Measurements from ENCODE around the gene NECTIN2. TPM values are rescaled to one million over a fixed set of nuclear protein-coding genes. Genes with fewer than 3 reads are reported as not detected.
"Not testable (repeated sequence)": the region's sequence is repeated elsewhere in the genome, so short reads cannot be mapped to it uniquely, and the experiment has no call there.

The NECTIN2 gene
- total and polyA plus RNA-seq, 8 donors, result 66.9 to 145 (median 81.7) TPM

DNA sequence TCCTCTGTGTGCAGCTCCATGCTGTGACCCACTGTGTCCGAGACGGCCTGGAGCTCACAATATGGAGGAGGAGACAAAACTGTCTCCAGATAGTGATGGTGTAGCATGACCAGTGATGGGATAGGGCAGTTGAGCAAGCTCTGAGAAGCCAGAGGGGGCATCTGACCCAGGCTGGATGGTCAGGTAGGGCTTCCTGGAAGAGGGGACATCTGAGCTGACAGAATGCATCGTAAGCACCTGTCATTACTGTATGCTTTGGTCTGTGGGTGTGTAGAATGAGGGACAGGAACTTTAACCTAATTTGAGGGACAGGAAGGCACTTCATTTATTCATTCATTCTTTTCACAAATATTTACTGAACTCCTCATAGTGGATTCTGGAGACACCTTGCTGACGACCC lies 38.5 kb downstream of the NECTIN2 start:
- intact Hi-C loops (cut with DNase I), result no loop called here
- H3K9me3 ChIP-seq, result no peaks in the 10 kb centered on the region
- TF ChIP-seq, protein P1, sequence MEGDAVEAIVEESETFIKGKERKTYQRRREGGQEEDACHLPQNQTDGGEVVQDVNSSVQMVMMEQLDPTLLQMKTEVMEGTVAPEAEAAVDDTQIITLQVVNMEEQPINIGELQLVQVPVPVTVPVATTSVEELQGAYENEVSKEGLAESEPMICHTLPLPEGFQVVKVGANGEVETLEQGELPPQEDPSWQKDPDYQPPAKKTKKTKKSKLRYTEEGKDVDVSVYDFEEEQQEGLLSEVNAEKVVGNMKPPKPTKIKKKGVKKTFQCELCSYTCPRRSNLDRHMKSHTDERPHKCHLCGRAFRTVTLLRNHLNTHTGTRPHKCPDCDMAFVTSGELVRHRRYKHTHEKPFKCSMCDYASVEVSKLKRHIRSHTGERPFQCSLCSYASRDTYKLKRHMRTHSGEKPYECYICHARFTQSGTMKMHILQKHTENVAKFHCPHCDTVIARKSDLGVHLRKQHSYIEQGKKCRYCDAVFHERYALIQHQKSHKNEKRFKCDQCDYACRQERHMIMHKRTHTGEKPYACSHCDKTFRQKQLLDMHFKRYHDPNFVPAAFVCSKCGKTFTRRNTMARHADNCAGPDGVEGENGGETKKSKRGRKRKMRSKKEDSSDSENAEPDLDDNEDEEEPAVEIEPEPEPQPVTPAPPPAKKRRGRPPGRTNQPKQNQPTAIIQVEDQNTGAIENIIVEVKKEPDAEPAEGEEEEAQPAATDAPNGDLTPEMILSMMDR (IDR thresholded peaks at IDR 0.05), result no peak
- no peak overlapping the region for H3K4me3 ChIP-seq
- H3K27me3 ChIP-seq, result no peaks in the 10 kb centered on the region
- H3K4me1 ChIP-seq, result peaks cover under 1 to 5% of the 10 kb centered on the region in 2 donors
- H3K27ac ChIP-seq, result no peak overlapping the region
- no peak for DNase-seq
- ATAC-seq, result no peak
- peaks cover 0 to 61% of the 10 kb centered on the region in 2 donors for H3K36me3 ChIP-seq

- Histone ChIP-seq H3K4me1 (peaks cover 6 to 8% of the 10 kb centered on the region in 2 donors), H3K27me3 (no peaks in the 10 kb centered on the region), H3K27ac (no peak overlapping the region), H3K9me3 (no peaks in the 10 kb centered on the region), H3K4me3 (no peak overlapping the region), H3K36me3 (peaks cover 0 to 54% of the 10 kb centered on the region in 2 donors)
- ATAC-seq (no peak), DNase-seq (no peak)
- intact Hi-C loops (cut with DNase I), result no loop called here
- TF ChIP-seq, protein P1 (IDR thresholded peaks at IDR 0.05), result no peak
These were observed 40.0 kb downstream of the NECTIN2 start for GRCh38 chr19:44886141-44886540.

DNA sequence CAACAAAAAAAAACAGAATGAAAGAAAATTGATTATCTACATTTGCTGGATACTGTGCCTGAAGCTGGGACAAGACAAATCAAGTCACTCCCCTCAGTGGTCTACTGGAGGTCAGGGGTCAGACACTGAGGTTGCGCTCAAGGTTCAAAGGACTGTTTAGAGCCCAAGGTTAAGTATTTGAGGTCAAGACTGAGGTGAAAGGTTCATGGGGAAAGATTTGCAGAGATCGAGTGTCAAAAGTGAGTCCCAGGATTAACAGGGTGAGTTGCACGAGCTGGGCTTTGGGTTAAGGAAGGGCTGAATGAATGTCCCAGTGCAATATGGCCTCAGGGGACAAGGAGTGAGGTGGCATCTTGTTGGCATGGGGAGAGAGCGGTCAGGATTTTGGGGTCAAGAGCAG lies 41.6 kb downstream of the NECTIN2 start:
- TF ChIP-seq, protein P1 (IDR thresholded peaks at IDR 0.05), result no peak

DNA sequence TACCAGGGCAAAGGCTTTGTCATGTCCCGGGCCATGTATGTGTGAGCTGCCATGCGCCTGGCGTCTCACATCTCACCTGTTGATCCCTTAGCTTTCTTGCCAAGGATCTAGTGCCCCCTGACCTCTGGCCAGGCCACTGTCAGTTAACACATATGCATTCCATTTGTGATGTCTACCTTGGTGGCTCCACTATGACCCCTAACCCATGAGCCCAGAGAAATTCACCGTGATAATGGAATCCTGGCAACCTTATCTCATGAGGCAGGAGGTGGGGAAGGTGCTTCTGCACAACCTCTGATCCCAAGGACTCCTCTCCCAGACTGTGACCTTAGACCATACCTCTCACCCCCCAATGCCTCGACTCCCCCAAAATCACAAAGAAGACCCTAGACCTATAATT lies 42.2 kb downstream of the NECTIN2 start:
- H3K9me3 ChIP-seq; ATAC-seq; H3K4me3 ChIP-seq; DNase-seq; H3K27me3 ChIP-seq; intact Hi-C loops (cut with DNase I); H3K27ac ChIP-seq: not testable (repeated sequence)
- H3K36me3 ChIP-seq, result peaks cover 0 to 53% of the 10 kb centered on the region in 2 donors
- peaks cover 16 to 29% of the 10 kb centered on the region in 2 donors for H3K4me1 ChIP-seq

More for the DNA sequence above, 41.6 kb downstream of the NECTIN2 start:
- Histone ChIP-seq H3K27ac (no peak overlapping the region), H3K4me3 (no peak overlapping the region), H3K36me3 (peaks cover 0 to 53% of the 10 kb centered on the region in 2 donors), H3K27me3 (no peaks in the 10 kb centered on the region), H3K9me3 (no peaks in the 10 kb centered on the region), H3K4me1 (peaks cover 16 to 22% of the 10 kb centered on the region in 2 donors)
- intact Hi-C loops (cut with DNase I), result no loop called here
- DNase-seq, result no peak
- ATAC-seq, result no peak

DNA sequence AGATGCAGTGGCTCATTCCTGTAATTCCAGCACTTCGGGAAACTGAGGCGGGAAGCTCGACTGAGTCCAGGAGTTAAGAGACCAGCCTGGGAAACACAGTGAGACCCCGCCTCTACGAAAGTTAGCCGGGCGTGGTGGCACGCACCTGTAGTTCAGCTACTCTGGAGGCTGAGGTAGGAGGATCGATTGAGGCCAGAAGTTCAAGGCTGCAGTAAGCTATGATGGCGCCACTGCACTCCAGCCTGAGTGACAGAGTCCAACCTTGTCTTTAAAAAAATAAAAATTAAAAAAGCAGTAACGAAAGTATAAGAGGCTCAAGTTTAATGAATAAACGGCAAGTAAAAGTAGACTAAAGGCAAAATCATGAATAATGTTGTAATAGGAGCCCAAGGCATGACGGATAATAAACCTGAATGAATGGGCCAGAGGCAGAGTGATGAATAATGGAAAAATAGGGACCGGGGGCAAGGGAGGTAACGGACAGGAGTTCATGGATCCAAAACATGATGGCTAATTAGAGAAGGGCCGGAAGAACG lies 43.8 kb downstream of the NECTIN2 start:
- intact Hi-C loops (cut with DNase I), result no loop called here
- TF ChIP-seq, protein P1 (IDR thresholded peaks at IDR 0.05), result no peak
- peak overlapping the region in 1 of 2 donors; percentile 95 for H3K27ac ChIP-seq
- no peaks in the 10 kb centered on the region for H3K9me3 ChIP-seq
- H3K36me3 ChIP-seq, result peaks cover 0 to 57% of the 10 kb centered on the region in 2 donors
- H3K4me1 ChIP-seq, result peaks cover 16 to 31% of the 10 kb centered on the region in 2 donors
- no peak for ATAC-seq
- peak overlapping the region; percentile 48 to 80 for H3K4me3 ChIP-seq
- DNase-seq, result no peak
- H3K27me3 ChIP-seq, result no peaks in the 10 kb centered on the region
